Upper lobe of right lung (tissue), 1 donor: Measurements from ENCODE around the gene NCAPH2. TPM values are rescaled to one million over a fixed set of nuclear protein-coding genes. Genes with fewer than 3 reads are reported as not detected.
A peak's percentile ranks its signal among the peaks of the same experiment; 100 is the strongest.

ENCODE experiments used
- ATAC-seq: fragments of 200-7000 bp; cut with Tn5 transposase; one replicate; pipeline ENCODE4 v1.9.1; 2020; ENCODE audit warnings: mild to moderate bottlenecking, moderate library complexity
- DNase-seq: peaks from one replicate; pipeline ENCODE4 v3.0.0-alpha.2; 2020
- H3K27ac ChIP-seq: fragments of 200-600 bp; one replicate; pipeline ENCODE4 v1.8.0; 2022
- H3K27me3 ChIP-seq: fragments of 200-600 bp; one replicate; pipeline ENCODE4 v1.8.0; 2022; ENCODE audit warnings: mild to moderate bottlenecking
- H3K36me3 ChIP-seq: fragments of 200-600 bp; one replicate; pipeline ENCODE4 v1.8.0; 2022
- H3K4me1 ChIP-seq: fragments of 200-600 bp; one replicate; pipeline ENCODE4 v1.8.0; 2022
- H3K4me3 ChIP-seq: fragments of 200-600 bp; one replicate; pipeline ENCODE4 v1.8.0; 2022; ENCODE audit warnings: mild to moderate bottlenecking
- H3K9me3 ChIP-seq: fragments of 200-600 bp; one replicate; pipeline ENCODE4 v1.8.0; 2022
- CTCF ChIP-seq: fragments of 200-600 bp; IDR thresholded peaks from one replicate; pipeline ENCODE4 v1.8.0; 2022; ENCODE audit warnings: antibody characterized with exemption
- intact Hi-C: fragments of 100-400 bp; cut with DNase I; formaldehyde crosslinking; loops from one replicate; pipeline ENCODE4 v1.11.0; 2022
- total RNA-seq: library from RNA; stranded (reverse); fragmentation: NEBNext Ultra II Directional; extraction: Animal tissue kit (Norgen Biotek cat#: 25700); gene quantifications from one replicate; pipeline ENCODE4 v1.2.1, GENCODE V29; 2021
- donor health status: DM: no; HTN: yes; CAD: no; lungs with severe emphysema.

NCAPH2 gene
- total RNA-seq, 1 donor from 2014 or later, result 51.8 TPM

DNA sequence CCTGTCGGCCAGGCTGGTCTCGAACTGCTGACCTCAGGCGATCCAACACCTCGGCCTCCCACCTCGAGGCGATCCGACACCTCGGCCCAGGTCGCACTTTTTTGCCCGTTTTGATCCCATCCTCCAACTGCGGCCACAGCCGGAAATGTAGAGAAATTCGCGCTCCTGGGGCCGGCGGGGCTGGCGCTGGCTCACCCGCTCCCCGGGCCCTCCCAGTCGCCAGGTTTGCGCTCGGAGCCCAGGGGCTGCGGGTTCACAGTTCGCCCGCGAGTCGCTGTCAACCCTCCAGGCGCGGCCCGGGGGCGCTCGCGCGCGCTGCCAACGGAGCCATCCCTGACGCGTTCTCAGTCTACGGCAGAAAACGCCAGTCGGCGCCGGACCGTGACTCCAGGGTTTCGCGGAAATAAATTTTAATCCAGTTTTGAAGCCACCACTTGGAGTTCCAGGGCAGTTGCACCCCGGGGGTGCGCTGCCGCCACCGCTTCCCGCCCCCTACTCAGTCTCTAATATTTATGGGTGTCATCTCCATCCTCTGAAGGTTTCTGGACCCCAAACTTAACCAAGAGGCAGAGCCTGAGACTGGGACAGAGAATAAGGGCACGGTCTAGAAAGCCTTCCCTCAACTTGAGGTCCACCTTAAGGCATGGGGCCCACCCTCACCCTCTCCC, 36.2 kb downstream of the NCAPH2 start:
- intact Hi-C loops, result no loop called here
- Histone ChIP-seq H3K4me3 (peak overlapping the region; percentile 32), H3K4me1 (peaks cover 46% of the 10 kb centered on the region), H3K27ac (peak overlapping the region; percentile 48), H3K27me3 (peaks cover 28% of the 10 kb centered on the region), H3K9me3 (no peaks in the 10 kb centered on the region), H3K36me3 (no peaks in the 10 kb centered on the region)
- ATAC-seq (peak; percentile 68), DNase-seq (peak; percentile 93)
- TF ChIP-seq CTCF, result peak; percentile 73

GRCh38 chr22:50544746-50545253, 36.8 kb downstream of the NCAPH2 start:
- H3K27me3 ChIP-seq, result peaks cover 29% of the 10 kb centered on the region
- peak overlapping the region; percentile 48 for H3K27ac ChIP-seq
- intact Hi-C loops, result no loop called here
- H3K4me3 ChIP-seq, result peak overlapping the region; percentile 32
- ATAC-seq (peak; percentile 25), DNase-seq (peak; percentile 86)
- H3K4me1 ChIP-seq, result peaks cover 42% of the 10 kb centered on the region
- no peak for TF ChIP-seq CTCF
- H3K36me3 ChIP-seq, result no peaks in the 10 kb centered on the region
- H3K9me3 ChIP-seq, result no peaks in the 10 kb centered on the region

GRCh38 chr22:50545522-50546325, 37.7 kb downstream of the NCAPH2 start, which contains the start of gene KLHDC7B:
Gene KLHDC7B (plus strand): TSS chr22:50545899. CDS start chr22:50546244, 345 bp downstream.
- Histone ChIP-seq H3K36me3 (no peaks in the 10 kb centered on the region), H3K9me3 (no peaks in the 10 kb centered on the region), H3K27ac (peak within 1 kb of the TSS; percentile 48), H3K4me1 (peaks cover 33% of the 10 kb centered on the region), H3K4me3 (no peak within 1 kb of the TSS), H3K27me3 (peaks cover 29% of the 10 kb centered on the region)
- ATAC-seq, result no peak
- DNase-seq, result no peak
- intact Hi-C loops, result no loop called here
- no peak for TF ChIP-seq CTCF

- Histone ChIP-seq H3K27ac (no peak overlapping the region), H3K4me3 (no peak overlapping the region), H3K27me3 (peaks cover 29% of the 10 kb centered on the region), H3K9me3 (no peaks in the 10 kb centered on the region), H3K36me3 (no peaks in the 10 kb centered on the region), H3K4me1 (peaks cover 25% of the 10 kb centered on the region)
- TF ChIP-seq CTCF, result no peak
- DNase-seq (peak; percentile 64), ATAC-seq (no peak)
- intact Hi-C loops, result no loop called here
Observed at GRCh38 chr22:50546326-50547262, 38.6 kb downstream of the NCAPH2 start.
